Measurements from ENCODE around the gene WDR82. TPM values are rescaled to one million over a fixed set of nuclear protein-coding genes. Genes with fewer than 3 reads are reported as not detected.

Gene WDR82
- total RNA-seq, 3 donors from 2014 or later (not counting 1 experiment from before 2014, with no cell fraction given): 108 to 131 (median 109) TPM

- ATAC-seq (no peak), DNase-seq (peak in 1 of 2 donors; percentile 82)
- no peaks in the 10 kb centered on the region for H3K9me3 ChIP-seq (ENCODE audit: control insufficient read depth, insufficient read depth, low read length)
- no peaks in the 10 kb centered on the region for H3K27me3 Mint-ChIP-seq (ENCODE audit: low read depth in 2 of 2)
- H3K27ac Mint-ChIP-seq: no peak overlapping the region
- peaks cover 80% of the 10 kb centered on the region for H3K4me1 ChIP-seq (ENCODE audit: control insufficient read depth, insufficient read depth, low read length)
- H3K4me1 Mint-ChIP-seq: peaks cover 36 to 46% of the 10 kb centered on the region in 2 donors
- H3K36me3 ChIP-seq (ENCODE audit: control insufficient read depth, insufficient read depth, low read length): no peaks in the 10 kb centered on the region
- no peaks in the 10 kb centered on the region for H3K27me3 ChIP-seq (ENCODE audit: control insufficient read depth, insufficient read depth, low read length)
- no peak for TF ChIP-seq CTCF (IDR thresholded peaks at IDR 0.05)
- no peak overlapping the region for H3K4me3 Mint-ChIP-seq
- no peaks in the 10 kb centered on the region for H3K36me3 Mint-ChIP-seq
- H3K9me3 Mint-ChIP-seq: no peaks in the 10 kb centered on the region
- H3K27ac ChIP-seq (ENCODE audit: low read length): no peak overlapping the region
- intact Hi-C loops (cut with micrococcal nuclease): loop anchor here (5.0 kb wide), 1 partner anchor 226 kb away; the partner anchor contains the start of gene SEMA3G
- WGBS (ENCODE audit: insufficient coverage): 80% methylated on average over 34 of the region's 34 CpGs
- no peak overlapping the region for H3K4me3 ChIP-seq (ENCODE audit: low read length)
Measured at GRCh38 chr3:52221563-52222318, 56.7 kb downstream of the WDR82 start.

- Mint-ChIP-seq H3K9me3 (no peaks in the 10 kb centered on the region), H3K4me3 (no peak overlapping the region), H3K27me3 (ENCODE audit: low read depth in 2 of 2) (no peaks in the 10 kb centered on the region), H3K27ac (no peak overlapping the region), H3K4me1 (peaks cover 40 to 45% of the 10 kb centered on the region in 2 donors), H3K36me3 (no peaks in the 10 kb centered on the region)
- Histone ChIP-seq H3K4me1 (ENCODE audit: control insufficient read depth, insufficient read depth, low read length) (peaks cover 79% of the 10 kb centered on the region), H3K9me3 (ENCODE audit: control insufficient read depth, insufficient read depth, low read length) (no peaks in the 10 kb centered on the region), H3K36me3 (ENCODE audit: control insufficient read depth, insufficient read depth, low read length) (no peaks in the 10 kb centered on the region), H3K4me3 (ENCODE audit: low read length) (no peak overlapping the region), H3K27ac (ENCODE audit: low read length) (no peak overlapping the region), H3K27me3 (ENCODE audit: control insufficient read depth, insufficient read depth, low read length) (no peaks in the 10 kb centered on the region)
- 96% methylated on average over 27 of the region's 27 CpGs for WGBS (ENCODE audit: insufficient coverage)
- DNase-seq (no peak), ATAC-seq (no peak)
- TF ChIP-seq CTCF (IDR thresholded peaks at IDR 0.05): no peak
- intact Hi-C loops (cut with micrococcal nuclease): loop anchor here (5.0 kb wide), 1 partner anchor 226 kb away; the partner anchor contains the start of gene SEMA3G
Measured at GRCh38 chr3:52221141-52221562, 57.3 kb downstream of the WDR82 start.

GRCh38 chr3:52220380-52221026 is 57.9 kb downstream of the WDR82 start:
- Histone ChIP-seq H3K9me3 (ENCODE audit: control insufficient read depth, insufficient read depth, low read length) (no peaks in the 10 kb centered on the region), H3K4me3 (ENCODE audit: low read length) (no peak overlapping the region), H3K36me3 (ENCODE audit: control insufficient read depth, insufficient read depth, low read length) (peaks cover 3% of the 10 kb centered on the region), H3K27ac (ENCODE audit: low read length) (no peak overlapping the region), H3K4me1 (ENCODE audit: control insufficient read depth, insufficient read depth, low read length) (peaks cover 73% of the 10 kb centered on the region), H3K27me3 (ENCODE audit: control insufficient read depth, insufficient read depth, low read length) (no peaks in the 10 kb centered on the region)
- peak; percentile 76 for TF ChIP-seq CTCF (IDR thresholded peaks at IDR 0.05)
- no peaks in the 10 kb centered on the region for H3K27me3 Mint-ChIP-seq (ENCODE audit: low read depth in 2 of 2)
- H3K27ac Mint-ChIP-seq: peak overlapping the region in 1 of 2 donors; percentile 10
- no peaks in the 10 kb centered on the region for H3K9me3 Mint-ChIP-seq
- ATAC-seq (peak; percentile 83 to 87 (median 84)), DNase-seq (peak; percentile 79 to 93)
- H3K36me3 Mint-ChIP-seq: no peaks in the 10 kb centered on the region
- 38% methylated on average over 9 of the region's 9 CpGs for WGBS (ENCODE audit: insufficient coverage)
- H3K4me3 Mint-ChIP-seq: peak overlapping the region; percentile 40
- H3K4me1 Mint-ChIP-seq: peaks cover 39 to 40% of the 10 kb centered on the region in 2 donors
- intact Hi-C loops (cut with micrococcal nuclease): loop anchor here (1.0 to 5.0 kb wide), 2 partner anchors 119 to 227 kb away; partner anchors contain the start of gene SEMA3G

All from natural killer cell (primary cell).